ENCODE results near the gene PATZ1. TPM values are rescaled to one million over a fixed set of nuclear protein-coding genes. Genes with fewer than 3 reads are reported as not detected.

Gene PATZ1
- total and polyA plus RNA-seq, 12 donors, result 9.2 to 34.8 (median 25.1) TPM

- Histone ChIP-seq H3K27me3 (no peaks in the 10 kb centered on the region), H3K4me3 (peak overlapping the region in 1 of 4 donors; percentile 26), H3K27ac (peak overlapping the region in 2 of 5 donors; percentile 62 to 99), H3K36me3 (replicated peaks in 1 of 2) (peaks cover 0 to 20% of the 10 kb centered on the region in 2 donors), H3K9me3 (replicated peaks in 1 of 3) (no peaks in the 10 kb centered on the region), H3K4me1 (replicated peaks in 1 of 2) (peaks cover 32 to 36% of the 10 kb centered on the region in 2 donors)
- intact Hi-C loops (cut with DNase I), result no loop called here
- DNase-seq, result no peak
- WGBS, 4 donors, result 66 to 86% (median 78%) methylated on average over 5 to 12 of the region's 12 CpGs
- TF ChIP-seq POLR2A (IDR thresholded peaks at IDR 0.05) (no peak), CTCF (IDR thresholded peaks at IDR 0.05) (no peak)
Measured at GRCh38 chr22:31344256-31344577, 1.9 kb downstream of the PATZ1 start.

- DNase-seq, result peak in 1 of 7 donors; percentile 27
- Histone ChIP-seq H3K4me3 (peak overlapping the region in 1 of 4 donors; percentile 26), H3K36me3 (replicated peaks in 1 of 2) (peaks cover 0 to 20% of the 10 kb centered on the region in 2 donors), H3K4me1 (replicated peaks in 1 of 2) (peaks cover 32 to 36% of the 10 kb centered on the region in 2 donors), H3K9me3 (replicated peaks in 1 of 3) (no peaks in the 10 kb centered on the region), H3K27ac (peak overlapping the region in 2 of 5 donors; percentile 44 to 99), H3K27me3 (no peaks in the 10 kb centered on the region)
- intact Hi-C loops (cut with DNase I), result no loop called here
- TF ChIP-seq CTCF (IDR thresholded peaks at IDR 0.05) (no peak), POLR2A (IDR thresholded peaks at IDR 0.05) (no peak)
- 49 to 67% (median 55%) methylated on average over 14 to 18 of the region's 18 CpGs for WGBS, 4 donors
Measured at GRCh38 chr22:31343235-31344191, 2.6 kb downstream of the PATZ1 start.

DNA sequence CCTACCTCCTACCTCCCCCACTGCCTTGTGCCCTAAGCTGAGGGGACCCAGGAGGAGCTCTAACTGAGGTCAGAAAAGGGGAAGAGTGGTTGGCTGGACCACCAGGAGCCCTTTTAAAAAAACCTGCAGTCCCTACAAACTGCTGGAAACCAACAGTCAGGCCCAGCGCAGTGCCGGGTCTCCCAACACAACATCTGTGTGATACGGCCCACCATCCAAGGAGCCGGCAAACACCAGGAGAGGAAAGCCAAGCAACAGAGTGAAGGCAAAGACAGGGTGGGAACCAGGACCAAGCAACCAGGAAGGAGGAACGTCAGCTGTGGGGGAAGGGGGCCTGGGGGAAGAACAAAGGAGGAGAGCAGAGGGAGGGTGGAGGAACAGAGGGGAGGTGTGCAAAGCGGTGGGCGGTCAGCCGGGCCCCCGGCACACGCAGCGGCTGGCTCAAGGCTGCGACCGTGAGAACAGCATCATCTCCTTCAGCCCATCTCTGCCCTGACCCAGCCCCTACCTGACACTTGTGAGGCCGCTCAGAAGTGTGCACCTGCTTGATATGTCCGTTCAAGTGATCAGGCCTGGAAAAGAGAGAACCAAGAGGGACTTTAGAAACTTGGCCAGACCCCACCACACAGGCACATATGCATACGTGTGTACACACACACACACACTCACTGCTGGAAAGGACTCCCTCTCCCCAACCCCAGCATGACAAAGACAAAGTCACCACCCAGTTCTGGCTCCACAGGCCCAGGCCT lies 3.6 kb downstream of the PATZ1 start:
- TF ChIP-seq POLR2A (IDR thresholded peaks at IDR 0.05) (no peak), CTCF (IDR thresholded peaks at IDR 0.05) (no peak)
- intact Hi-C loops (cut with DNase I), result no loop called here
- WGBS, 4 donors, result 57 to 68% (median 62%) methylated on average over 16 of the region's 16 CpGs
- no peak for DNase-seq
- H3K27ac ChIP-seq, result no peak overlapping the region
- H3K4me1 ChIP-seq (replicated peaks in 1 of 2), result peaks cover 28 to 31% of the 10 kb centered on the region in 2 donors
- peaks cover 0 to 23% of the 10 kb centered on the region in 2 donors for H3K36me3 ChIP-seq (replicated peaks in 1 of 2)
- peak overlapping the region in 1 of 4 donors; percentile 26 for H3K4me3 ChIP-seq
- no peaks in the 10 kb centered on the region for H3K27me3 ChIP-seq
- no peaks in the 10 kb centered on the region for H3K9me3 ChIP-seq (replicated peaks in 1 of 3)
